ENCODE measurements around the gene ICOS. TPM values are rescaled to one million over a fixed set of nuclear protein-coding genes. Genes with fewer than 3 reads are reported as not detected.

Gene ICOS, protein sequence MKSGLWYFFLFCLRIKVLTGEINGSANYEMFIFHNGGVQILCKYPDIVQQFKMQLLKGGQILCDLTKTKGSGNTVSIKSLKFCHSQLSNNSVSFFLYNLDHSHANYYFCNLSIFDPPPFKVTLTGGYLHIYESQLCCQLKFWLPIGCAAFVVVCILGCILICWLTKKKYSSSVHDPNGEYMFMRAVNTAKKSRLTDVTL
- total RNA-seq (2014; rRNA removed): not detected in 2 replicates
- not detected for polyA plus RNA-seq (2012)

DNA sequence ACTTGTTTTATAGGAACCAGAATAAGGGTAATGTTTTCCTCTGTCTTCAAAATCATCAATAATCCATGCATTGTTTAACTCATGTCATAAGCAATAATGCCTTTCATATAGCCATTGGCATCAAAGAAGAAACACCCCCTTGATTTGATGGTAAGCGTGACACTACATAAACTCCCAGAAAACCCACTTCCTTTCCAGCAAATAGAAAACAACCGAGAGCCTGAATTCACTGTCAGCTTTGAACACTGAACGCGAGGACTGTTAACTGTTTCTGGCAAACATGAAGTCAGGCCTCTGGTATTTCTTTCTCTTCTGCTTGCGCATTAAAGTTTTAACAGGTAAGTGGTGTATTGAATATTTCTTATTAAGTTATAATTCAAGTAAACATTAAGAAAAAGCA, at the start of gene ICOS:
Gene ICOS, plus strand, starts transcription at position 229 of the 400 bp plus-strand sequence. Its CDS starts 52 bp downstream, at position 281.
- no peak for DNase-seq (ENCODE audit: low read depth)

DNA sequence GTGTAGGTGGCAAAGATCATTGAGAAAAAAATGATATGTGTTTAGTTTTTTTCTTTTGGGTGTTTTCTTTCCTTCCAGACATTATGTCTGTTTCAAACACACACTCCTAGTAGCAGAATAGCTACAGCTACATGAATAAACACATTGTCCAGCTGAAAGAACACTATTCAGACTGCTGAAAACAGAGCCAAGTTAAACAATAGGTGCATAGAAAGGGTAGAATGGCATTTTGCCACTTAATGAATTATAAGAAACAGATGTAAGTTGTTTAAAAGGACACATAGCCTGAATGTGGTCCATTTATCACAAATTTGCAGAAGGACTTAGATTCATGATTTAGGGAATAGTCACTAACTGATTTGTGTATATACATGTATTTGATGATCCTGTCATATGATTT, 48.9 kb upstream of the ICOS start:
- DNase-seq (ENCODE audit: low read depth): no peak

DNA sequence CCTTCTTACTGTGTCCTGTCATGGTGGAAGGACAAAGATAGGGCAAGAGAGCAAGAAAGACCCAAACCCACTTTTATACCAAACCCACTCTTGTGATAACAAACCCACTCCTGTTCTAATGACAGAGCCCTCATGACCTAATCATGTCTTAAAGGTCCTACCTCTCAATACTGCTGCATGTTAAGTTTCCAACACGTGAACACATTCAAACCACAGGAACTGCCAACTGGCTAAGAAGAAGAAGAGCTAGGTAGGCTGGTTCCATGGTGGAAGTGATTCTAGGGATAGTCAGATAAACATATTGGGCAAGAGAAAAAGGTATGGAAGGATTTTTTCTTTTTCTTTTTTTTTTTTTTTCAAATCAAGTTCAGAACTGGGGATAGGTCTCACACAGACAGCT, 47.0 kb upstream of the ICOS start:
- DNase-seq (ENCODE audit: low read depth): no peak

DNA sequence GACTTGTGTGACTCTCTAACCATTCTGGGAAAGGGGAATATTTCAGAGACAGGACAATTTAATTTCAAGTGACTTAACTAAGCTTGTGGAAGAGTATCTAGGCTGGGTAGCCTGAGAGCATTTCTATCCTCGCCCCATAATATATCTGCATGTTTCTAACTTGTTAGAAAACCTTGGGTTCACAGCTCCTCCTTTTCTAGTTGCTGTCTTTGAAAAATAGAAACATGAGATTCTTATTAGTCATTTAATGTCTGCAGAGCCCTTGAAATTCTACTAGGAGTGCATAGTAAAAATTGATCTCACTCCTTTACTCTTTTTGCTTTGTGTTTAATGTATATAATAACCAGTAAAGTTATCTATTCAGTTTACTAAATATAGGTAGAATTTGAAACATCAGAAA, 46.6 kb upstream of the ICOS start:
- DNase-seq (ENCODE audit: low read depth): no peak

DNA sequence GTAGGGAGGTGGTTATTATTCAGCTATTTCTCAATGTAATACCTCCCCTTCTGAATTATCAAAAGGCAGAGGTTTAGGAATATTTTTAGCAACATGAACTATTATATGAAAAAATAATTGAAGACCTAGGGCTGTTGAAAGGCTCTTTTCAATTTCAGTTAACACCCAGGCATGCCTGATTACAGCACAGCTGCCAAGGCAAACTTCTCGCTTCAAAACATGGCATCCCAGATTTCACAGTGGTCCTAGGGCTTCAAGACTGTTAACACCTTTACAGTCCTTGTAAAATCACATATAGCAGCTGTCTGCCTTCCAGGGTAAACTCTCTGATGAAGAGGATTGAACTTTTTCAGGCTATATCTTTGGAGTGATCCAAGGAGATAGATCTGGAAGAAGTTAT, 45.8 kb upstream of the ICOS start:
- no peak for DNase-seq (ENCODE audit: low read depth)

DNA sequence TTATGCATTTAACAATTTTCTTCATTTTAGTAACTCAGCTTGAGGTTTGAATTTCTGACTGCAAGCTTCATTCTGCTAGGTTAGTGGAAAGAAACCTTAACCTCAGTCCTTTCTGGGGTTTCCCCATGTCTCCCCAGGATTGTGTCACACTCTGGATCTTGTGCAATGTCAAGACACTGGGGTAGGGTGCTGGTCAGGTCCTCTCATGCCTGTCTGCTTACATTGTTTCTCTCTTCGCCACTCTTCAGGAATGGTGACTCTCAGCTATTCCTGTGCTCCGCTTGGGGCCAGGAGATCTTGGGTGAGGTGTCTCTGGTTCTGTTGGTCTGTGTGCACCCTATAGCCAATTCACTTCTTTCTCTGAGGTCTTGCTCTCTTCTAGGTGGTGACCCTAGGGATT, 45.1 kb upstream of the ICOS start:
- DNase-seq (ENCODE audit: low read depth): no peak

DNA sequence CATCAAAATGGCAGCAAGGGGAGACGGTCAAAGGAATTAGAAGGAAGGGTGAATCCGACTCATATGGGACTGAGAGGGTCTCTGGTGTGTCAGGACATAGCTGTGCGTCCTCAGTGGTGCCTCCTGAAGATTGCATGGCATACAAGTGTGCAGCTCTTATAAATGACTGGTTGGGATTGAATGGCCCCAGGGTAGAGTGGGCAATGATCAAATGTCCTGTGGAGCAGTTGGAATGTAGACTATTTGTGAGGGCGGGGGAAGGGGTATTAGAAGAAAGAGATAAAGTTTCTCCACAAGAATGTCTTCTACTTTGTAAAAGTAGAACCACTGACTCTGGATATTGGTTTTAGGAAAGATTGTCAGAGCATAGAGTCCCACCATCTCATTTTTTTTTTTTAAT, 44.4 kb upstream of the ICOS start:
- no peak for DNase-seq (ENCODE audit: low read depth)

DNA sequence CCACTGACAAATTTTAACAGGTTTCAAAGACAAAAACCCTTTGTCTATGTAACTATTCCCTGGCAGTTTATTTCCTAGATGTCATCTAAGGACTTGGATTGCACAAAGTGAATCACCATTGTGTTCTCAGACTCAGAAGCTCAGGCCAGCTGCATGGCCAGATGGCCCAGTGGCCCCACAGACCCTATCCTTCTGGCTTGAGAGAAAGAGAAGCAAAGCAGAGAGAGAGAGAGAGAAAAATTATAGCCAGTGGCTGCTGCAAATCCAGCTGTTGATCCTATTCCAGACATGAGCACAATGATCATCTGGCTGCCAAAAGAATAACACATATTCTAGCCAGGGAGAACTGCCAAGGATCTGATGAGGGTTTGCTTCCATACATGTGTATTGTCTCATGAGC, 43.2 kb upstream of the ICOS start:
- DNase-seq (ENCODE audit: low read depth): peak; percentile 47

DNA sequence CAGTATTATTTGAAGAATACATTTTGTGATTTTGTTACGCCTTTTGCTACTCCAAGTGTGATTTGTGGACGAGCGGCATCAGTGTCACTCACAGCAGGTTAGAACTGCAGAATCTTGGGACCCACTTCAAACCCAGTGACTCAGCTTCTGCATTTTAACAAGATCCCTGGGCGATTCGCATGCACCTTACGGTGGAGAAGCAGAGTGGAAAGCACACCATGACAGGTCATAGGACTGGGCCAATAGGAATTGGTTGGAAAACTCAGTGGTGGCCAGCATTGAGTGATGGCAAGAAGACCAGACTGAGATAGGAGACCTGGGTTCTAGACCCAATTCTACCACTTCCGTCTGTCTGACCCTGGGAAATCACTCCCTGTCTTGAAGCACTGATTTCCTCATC, 42.7 kb upstream of the ICOS start:
- DNase-seq (ENCODE audit: low read depth): no peak

DNA sequence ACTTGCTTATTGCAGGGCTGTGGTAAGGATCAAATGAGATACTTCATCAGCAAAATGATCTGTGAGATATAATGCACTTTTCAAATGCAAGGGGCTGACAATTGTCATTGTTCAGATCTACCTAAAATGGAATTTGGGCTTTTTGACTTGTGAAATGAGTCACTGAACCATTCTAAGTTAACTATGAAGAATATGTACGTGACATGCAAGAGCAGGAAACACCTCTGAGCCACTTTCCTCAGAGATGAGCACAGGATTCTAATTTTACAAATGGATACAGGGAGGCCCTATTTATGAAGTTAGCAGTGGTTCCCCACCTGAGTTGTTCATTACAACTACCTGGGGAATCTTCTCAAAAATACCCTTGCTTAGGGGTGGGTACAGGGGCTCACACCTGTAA, 42.3 kb upstream of the ICOS start:
- DNase-seq (ENCODE audit: low read depth): no peak

DNA sequence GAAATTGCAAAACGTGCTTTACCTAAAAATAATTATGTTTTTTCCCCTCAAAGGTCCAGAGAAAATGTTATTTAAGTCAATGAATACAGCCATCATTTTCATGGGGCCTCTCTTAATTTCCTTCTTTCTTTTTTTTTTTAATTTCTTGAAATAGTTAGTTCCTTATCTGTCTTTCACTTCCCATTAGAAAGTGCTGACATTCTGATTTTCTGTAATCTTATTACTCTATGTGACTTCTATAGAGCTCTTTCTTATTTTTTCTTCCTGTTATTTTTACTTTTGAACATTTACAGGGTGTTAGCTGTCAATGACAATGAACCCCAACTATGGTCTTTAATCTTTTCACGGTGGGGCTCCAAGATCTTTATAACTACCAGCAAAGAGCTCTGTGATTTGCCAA, 39.0 kb upstream of the ICOS start:
- DNase-seq (ENCODE audit: low read depth): no peak

DNA sequence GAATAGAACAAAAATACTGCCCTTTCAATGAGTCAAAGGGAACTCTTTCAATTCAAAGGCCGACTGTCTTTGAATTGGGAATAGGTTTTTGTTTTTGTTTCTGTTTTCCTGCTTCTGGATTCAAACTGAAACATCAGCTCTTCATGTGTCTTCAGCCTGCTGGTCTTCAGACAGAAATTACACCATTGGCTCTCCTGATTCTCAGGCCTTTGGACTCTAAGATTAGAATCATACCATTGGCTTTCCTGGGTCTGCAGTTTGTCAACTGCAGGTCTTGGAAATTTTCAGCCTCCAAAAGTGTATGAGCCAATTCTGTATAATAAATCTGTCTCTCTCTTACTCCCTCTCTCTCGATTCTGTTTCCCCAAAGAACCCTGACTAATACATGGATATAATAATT, 37.9 kb upstream of the ICOS start:
- DNase-seq (ENCODE audit: low read depth): no peak

DNA sequence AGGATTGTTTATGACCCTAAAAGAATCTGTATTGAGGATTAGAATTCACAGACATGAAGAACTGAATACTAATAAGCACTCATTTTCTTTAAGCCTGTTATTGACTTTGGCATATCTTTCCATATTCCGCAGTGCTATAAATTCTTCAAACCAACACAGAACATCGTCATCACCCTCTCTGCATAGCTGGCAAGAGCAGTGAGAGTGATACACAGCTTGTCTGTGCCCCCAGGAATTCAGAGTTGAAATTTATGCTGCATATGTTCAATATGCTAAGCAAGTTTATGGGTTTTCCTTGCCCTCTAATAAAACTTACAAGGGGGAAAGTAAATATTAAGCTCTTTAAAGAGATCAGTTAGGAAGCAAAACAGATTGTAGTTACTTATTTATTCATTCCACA, 36.3 kb upstream of the ICOS start:
- DNase-seq (ENCODE audit: low read depth): no peak

DNA sequence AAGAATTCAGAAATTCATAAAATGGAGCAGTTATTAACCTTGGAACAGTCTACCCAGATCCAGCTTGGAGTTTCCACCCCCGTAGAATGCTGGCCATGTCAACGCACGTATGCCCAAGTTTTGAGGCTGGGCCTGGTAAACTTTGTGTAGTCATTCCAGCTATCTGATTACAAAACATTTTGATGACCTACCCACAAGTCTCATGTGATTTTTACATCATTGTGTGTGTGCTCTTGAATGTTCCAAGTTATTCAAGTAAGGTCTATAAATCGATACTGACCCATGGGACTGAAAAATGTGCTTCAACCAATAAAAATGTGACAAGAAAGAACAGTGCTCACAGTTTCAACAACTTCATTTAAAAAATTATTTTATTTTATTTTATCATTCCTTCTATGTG, 32.5 kb upstream of the ICOS start:
- no peak for DNase-seq (ENCODE audit: low read depth)

DNA sequence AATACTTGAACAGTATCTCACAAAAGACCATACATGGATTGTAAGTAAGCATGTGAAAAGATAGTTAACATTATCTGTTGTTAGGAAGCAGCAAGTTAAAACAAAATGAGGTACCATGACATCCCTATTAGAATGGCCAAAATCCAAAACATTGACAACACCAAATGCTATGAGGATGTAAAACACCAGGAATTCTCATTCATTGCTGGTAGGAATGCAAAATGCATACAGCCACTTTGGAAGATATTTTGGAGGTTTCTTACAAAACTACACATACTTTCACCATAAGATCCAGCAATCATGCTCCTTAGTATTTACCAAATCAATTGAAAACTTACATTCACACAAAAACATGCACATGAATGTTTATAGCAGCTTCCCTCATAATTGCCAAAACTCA, 30.9 kb upstream of the ICOS start:
- no peak for DNase-seq (ENCODE audit: low read depth)

DNA sequence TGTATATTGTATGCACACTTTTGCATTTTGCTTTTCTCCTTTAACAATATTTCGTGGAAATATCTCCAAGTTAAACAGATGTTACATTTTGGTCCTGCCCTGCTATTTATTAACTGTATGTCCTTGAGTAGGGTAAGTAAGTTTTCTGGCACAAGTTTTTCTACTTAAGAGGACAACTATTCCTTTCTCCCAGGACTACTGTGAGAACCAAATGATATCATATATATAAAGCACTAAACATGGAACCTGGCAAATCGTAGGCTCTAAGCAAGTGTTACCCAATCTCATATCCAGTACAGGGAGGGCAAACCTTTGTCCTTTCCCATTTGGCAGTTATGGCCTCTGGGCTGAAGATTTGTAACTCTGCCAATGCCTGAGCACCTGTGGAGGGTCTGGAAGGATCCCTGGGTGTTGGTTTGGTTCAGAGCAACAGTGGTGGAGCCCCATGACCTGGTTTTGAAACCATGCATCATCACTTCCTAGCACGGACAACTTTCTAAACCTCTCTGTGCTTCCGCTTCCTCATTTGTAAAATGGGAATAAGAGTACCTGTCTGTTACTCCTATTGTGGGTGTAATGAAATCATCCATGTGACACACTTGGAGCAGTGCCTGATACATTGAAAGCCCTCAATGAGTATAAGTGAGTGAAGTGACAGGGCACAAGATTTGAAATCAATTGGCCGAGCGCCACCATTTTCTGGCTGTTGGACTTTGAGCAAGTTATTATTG, 28.3 kb upstream of the ICOS start:
- DNase-seq (ENCODE audit: low read depth): no peak

DNA sequence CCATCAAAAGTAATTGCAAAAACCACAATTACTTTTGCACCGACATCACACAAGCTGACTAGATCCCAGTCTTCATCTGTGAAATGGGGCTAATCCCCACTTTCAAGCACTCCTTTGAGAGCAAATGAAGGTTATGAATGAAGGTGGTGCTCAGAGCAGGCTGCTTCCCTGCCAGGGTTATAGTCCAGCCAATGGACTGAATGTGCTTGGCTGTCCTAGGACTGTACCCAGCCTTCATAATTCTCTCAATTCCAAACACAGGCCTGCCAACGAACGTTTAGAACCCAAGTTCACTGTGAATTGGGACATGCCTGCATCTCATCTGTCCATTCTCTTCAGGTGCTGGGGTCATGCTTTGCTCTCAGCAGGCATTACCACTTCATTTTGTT, 27.8 kb upstream of the ICOS start:
- no peak for DNase-seq (ENCODE audit: low read depth)

DNA sequence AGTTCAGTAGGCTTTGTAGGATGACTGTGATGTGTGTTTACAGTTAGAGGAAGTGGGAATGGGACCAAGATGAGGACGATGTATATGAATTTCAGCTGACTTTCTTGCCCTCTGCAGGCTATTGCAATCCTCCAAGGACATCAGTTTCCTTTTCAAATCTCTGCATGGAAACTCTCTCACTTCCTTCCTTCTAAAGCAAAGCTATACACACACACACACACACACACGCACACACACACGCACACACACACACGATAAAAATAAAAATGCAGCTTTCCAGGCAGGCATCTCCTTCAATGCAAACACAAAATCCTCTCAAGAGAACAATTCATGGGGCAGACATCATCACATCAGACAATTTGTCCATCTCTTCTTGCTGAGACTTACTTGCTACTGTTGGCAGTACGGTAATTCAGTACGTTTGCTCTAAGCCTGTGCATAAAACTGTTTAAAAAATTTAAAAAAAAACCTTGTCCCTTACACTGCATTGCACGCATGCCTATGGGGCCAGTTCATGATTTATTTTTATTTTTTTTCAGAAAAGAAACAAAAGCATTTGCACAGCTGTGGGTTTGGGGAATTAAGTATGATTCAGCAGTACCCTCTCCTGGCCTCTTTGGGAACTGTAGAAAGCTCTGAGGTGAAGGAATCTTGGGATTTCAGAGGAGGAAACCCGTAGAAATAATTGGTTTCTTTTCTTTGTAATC, 27.1 kb upstream of the ICOS start:
- peak; percentile 81 for DNase-seq (ENCODE audit: low read depth)

DNA sequence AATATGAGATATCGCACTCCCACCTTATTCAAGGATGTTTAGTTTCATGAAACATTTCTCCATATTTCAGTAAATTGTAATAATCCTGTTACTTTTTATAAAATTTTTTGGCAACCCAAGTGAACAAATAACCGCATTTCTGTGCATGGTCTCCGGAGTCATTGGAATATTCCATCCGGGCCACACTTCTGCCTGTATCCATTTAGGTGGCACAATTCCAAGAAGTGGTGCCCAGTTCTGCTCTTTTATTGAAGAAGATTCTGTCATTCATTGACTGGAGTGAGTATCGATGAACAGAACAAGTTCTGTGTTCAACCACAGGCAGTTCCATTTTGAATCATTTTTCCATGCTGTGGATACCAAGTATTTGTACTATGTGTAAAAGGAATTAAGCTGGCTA, 26.6 kb upstream of the ICOS start:
- DNase-seq (ENCODE audit: low read depth): no peak

DNA sequence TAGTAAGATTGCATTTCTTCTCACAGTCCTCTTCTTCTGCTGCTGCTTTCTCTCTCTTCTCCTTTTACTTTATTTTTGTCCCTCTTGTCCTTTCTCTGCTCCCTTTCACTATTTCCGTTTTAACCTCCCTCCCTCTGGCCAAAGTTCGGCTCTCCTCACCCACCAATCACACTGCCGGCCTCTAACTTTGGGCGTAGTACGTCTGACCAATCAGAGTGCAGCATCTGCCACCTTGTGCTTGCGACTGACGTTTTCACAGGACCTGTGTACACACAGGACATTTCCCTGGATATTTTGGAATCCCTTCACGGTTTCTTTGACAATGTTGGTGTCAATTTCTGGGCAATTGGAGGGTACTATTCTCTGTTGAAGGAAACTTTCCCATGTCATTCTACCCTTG, 22.6 kb upstream of the ICOS start:
- DNase-seq (ENCODE audit: low read depth): no peak

DNA sequence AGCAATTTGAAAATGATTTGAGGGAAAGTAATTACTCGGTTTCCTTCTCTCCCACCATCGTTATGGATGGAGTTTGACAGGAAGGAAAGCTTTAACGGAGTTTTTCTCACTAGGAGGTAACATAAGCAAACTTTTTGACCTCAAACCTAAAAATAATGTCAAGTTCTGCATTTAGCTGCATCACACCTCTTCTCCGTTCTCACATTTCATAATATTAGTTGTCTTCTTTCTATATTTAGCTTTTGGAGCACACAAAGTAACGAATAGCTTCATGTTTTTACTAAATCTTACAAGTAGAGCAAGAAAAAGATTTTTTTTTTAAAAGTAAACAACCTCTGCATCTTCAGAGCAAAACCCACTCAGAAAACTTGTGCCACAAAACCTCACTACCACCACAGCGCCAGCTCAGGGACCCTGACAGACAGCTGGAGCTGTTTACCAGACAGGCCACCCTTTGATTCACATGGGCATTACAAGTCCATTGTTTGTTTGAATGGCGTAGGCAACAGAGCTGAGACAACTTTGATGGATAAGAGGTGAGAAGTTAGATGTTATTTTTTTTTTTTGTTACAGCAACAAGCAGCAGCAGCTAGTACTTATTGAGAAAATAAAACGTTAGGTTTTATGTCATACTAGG, 21.9 kb upstream of the ICOS start:
- DNase-seq (ENCODE audit: low read depth): peak; percentile 9

DNA sequence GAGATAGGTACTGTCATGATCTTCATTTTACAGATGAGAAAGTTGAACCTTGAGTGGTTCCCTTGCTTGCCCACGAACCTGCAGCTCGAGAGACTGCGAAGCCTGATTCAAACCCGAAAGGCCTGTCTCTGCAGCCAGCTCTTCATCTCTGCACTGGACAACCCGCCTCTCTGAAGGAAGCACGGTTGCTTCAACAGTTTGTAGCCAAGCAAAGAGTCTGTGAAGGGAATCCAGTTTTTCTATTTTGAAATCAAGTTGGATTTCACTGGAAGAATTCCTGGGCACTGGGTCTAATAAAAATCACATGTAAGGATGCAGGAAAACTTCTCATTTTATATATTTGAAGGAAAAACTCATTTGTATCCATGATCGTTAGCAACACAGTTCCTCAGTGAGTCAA, 21.3 kb upstream of the ICOS start:
- DNase-seq (ENCODE audit: low read depth): no peak

DNA sequence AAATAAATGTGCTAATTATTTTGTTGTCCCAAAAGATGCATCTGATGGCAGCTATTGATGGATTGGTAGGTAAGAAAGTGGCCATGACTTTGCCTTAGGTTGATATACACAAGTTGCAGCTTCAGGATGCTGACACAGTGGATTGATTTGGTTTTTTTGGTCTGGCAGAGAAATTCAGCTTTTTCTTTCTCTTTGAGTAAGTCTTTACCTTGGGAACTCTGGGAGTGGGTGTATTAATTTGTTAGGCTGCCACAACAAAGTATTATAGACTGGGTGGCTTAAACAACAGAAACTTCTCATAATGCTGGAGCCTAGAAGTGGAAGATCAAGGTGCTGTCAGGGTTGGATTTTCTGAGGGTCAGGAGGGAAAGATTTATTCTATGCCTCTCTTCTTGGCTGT, 19.8 kb upstream of the ICOS start:
- no peak for DNase-seq (ENCODE audit: low read depth)

Measured in LHCN-M2 (cell line).